ENCODE results near the gene PARP16.
A peak's percentile ranks its signal among the peaks of the same experiment; 100 is the strongest.
"Not testable (repeated sequence)": the region's sequence is repeated elsewhere in the genome, so short reads cannot be mapped to it uniquely, and the experiment has no call there.

PARP16 gene

GRCh38 chr15:65275104-65275727 is 11.5 kb downstream of the PARP16 start:
- no peak for DNase-seq

- peak in 2 of 3 experiments; percentile 1 to 38 for DNase-seq
Observed at GRCh38 chr15:65270811-65271545, 15.7 kb downstream of the PARP16 start.

- DNase-seq: no peak
Observed at GRCh38 chr15:65268411-65268810, 18.3 kb downstream of the PARP16 start.

GRCh38 chr15:65266469-65266868 is 20.2 kb downstream of the PARP16 start:
- DNase-seq: no peak

GRCh38 chr15:65264863-65265430 is 21.7 kb downstream of the PARP16 start:
- DNase-seq: no peak

- DNase-seq: no peak
Observed at GRCh38 chr15:65263313-65263712, 23.4 kb downstream of the PARP16 start.

GRCh38 chr15:65260968-65261367 is 25.7 kb downstream of the PARP16 start:
- no peak for DNase-seq

GRCh38 chr15:65259367-65259797 is 27.3 kb downstream of the PARP16 start:
- no peak for DNase-seq

- DNase-seq: no peak
Observed at GRCh38 chr15:65258375-65259262, 28.1 kb downstream of the PARP16 start.

GRCh38 chr15:65255486-65256140 is 31.1 kb downstream of the PARP16 start:
- no peak for DNase-seq

GRCh38 chr15:65254758-65255157 is 31.9 kb downstream of the PARP16 start:
- DNase-seq: no peak

GRCh38 chr15:65254356-65254755 is 32.3 kb downstream of the PARP16 start:
- DNase-seq: no peak

- DNase-seq: no peak
Observed at GRCh38 chr15:65249641-65250040, 37.0 kb downstream of the PARP16 start.

- no peak for DNase-seq
Observed at GRCh38 chr15:65248511-65249255, 38.0 kb downstream of the PARP16 start.

GRCh38 chr15:65246939-65247338 is 39.7 kb downstream of the PARP16 start:
- no peak for DNase-seq

- no peak for DNase-seq
Observed at GRCh38 chr15:65246026-65246714, 40.5 kb downstream of the PARP16 start.

GRCh38 chr15:65245096-65245856 is 41.4 kb downstream of the PARP16 start:
- no peak for DNase-seq

GRCh38 chr15:65244638-65245037 is 42.0 kb downstream of the PARP16 start:
- DNase-seq: no peak

- DNase-seq: not testable (repeated sequence)
Observed at GRCh38 chr15:65236443-65236842, 50.2 kb downstream of the PARP16 start.

- DNase-seq: no peak
Observed at GRCh38 chr15:65233696-65234095, 53.0 kb downstream of the PARP16 start.
